Fibroblast of villous mesenchyme (primary cell): ENCODE measurements around the gene MIF4GD. TPM values are rescaled to one million over a fixed set of nuclear protein-coding genes. Genes with fewer than 3 reads are reported as not detected.

ENCODE experiments used
- DNase-seq: peaks from one replicate; pipeline ENCODE4 v3.0.0-alpha.2; 2010; ENCODE audit warnings: low read depth
- H3K4me3 ChIP-seq: 2 replicates; pipeline ENCODE4 v1.5.1; 2011; ENCODE audit warnings: low read depth, mild to moderate bottlenecking, low read length
- CTCF ChIP-seq: IDR thresholded peaks from 2 replicates; pipeline ENCODE4 v1.5.1; 2012; ENCODE audit warnings: low read depth, mild to moderate bottlenecking, low read length; ENCODE audit not compliant: insufficient read depth
- total RNA-seq: library from RNA; depleted of rRNA; stranded (reverse); fragments of >200 nt; gene quantifications from 2 replicates; pipeline ENCODE4 v1.2.3, GENCODE V29; 2012

Gene MIF4GD
- total RNA-seq, 1 donor: 6.0 TPM

GRCh38 chr17:75242461-75243042 is 28.5 kb downstream of the MIF4GD start:
- no peak for DNase-seq
- H3K4me3 ChIP-seq: no peak overlapping the region
- TF ChIP-seq CTCF: no peak

- no peak for TF ChIP-seq CTCF
These were observed 29.0 kb downstream of the MIF4GD start for GRCh38 chr17:75241996-75242460.

GRCh38 chr17:75241502-75241901 is 29.5 kb downstream of the MIF4GD start:
- H3K4me3 ChIP-seq: no peak overlapping the region
- no peak for DNase-seq
- no peak for TF ChIP-seq CTCF

More at GRCh38 chr17:75241996-75242460, 29.0 kb downstream of the MIF4GD start:
- no peak overlapping the region for H3K4me3 ChIP-seq
- DNase-seq: peak; percentile 39

GRCh38 chr17:75241143-75241430 is 29.9 kb downstream of the MIF4GD start:
- TF ChIP-seq CTCF: no peak
- no peak overlapping the region for H3K4me3 ChIP-seq
- DNase-seq: peak; percentile 25

GRCh38 chr17:75240394-75241142 is 30.5 kb downstream of the MIF4GD start:
- DNase-seq: peak; percentile 39
- H3K4me3 ChIP-seq: no peak overlapping the region
- peak; percentile 84 for TF ChIP-seq CTCF

- H3K4me3 ChIP-seq: no peak overlapping the region
- no peak for TF ChIP-seq CTCF
- DNase-seq: no peak
These were observed 31.1 kb downstream of the MIF4GD start for GRCh38 chr17:75239778-75240393.
